A172 (cell line): ENCODE data around the gene PAX7. TPM values are rescaled to one million over a fixed set of nuclear protein-coding genes. Genes with fewer than 3 reads are reported as not detected.
A peak's percentile ranks its signal among the peaks of the same experiment; 100 is the strongest.

Experiments
- DNase-seq: peaks from one replicate; pipeline ENCODE4 v3.0.0-alpha.2; 2015; ENCODE audit warnings: low spot score
- total RNA-seq: library from RNA; depleted of rRNA; stranded (reverse); fragments of >200 nt; shearing (Covaris generic); gene quantifications from 2 replicates; pipeline ENCODE4 v1.2.3, GENCODE V29; 2014

PAX7 gene
- total RNA-seq, 1 experiment from 2014 or later: not detected

DNA sequence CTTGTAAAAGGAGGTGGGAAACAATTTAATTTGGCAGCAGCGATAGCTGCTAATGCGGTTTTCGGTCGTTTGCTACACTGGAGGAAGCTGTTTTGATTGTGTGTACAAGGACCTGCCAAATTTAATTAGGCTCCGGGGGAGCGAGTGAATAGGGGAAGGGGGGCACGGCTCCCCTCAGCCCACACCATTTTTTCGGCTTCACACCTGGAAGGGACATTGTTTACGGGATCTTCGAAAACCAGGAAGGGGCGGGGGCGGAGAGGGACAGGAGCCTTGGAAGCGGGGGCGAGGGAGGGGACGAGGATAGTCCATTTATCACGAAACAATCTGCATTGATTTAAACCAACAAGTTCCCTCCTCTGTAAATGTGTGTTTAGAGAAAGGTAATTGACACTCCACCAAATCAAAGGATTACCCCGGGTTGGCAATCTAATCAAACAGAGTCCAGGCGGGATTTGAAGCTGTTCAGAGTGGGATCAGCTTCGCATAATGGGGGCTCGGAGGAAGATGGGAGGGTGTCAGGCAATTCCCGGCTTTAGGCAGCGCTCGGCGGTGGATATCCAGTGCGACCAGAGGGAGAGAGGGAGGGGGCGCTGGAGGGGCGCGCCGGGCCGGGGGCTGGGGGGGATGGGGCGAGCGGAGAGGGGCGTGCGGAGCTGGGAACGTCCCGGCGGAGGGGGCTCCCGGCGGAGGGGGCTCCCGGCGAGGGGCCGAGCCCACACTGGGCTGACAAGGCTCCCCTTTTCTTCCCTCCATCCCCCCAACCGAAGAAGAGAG is 9.8 kb downstream of the PAX7 start:
- no peak for DNase-seq

GRCh38 chr1:18641005-18641941 is 10.6 kb downstream of the PAX7 start:
- no peak for DNase-seq

- DNase-seq: no peak
Measured at GRCh38 chr1:18642278-18643095, 11.8 kb downstream of the PAX7 start.

- DNase-seq: peak; percentile 29
Measured at GRCh38 chr1:18643154-18644012, 12.7 kb downstream of the PAX7 start.

DNA sequence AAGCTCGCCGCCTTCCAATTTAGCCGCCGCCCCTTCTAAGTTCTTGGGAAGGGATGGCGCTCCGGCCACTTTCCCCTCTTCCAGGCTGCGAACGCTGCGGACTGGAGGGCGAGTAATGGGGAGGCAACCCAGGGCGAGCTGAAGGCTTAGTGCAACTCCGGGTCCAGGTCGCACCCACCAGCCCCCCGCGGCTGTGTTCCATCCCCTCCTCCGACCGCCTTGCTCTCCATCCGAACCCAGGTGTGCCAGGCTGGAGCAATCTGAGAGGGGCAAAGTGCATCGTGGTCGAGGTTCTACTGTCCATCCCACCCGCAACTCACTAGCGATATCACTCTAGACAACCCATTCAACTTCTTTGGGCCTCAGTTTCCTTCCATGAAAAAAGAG is 13.4 kb downstream of the PAX7 start:
- no peak for DNase-seq

GRCh38 chr1:18644446-18644845 is 13.8 kb downstream of the PAX7 start:
- DNase-seq: no peak

- no peak for DNase-seq
Measured at GRCh38 chr1:18644973-18645746, 14.5 kb downstream of the PAX7 start.

GRCh38 chr1:18645747-18646090 is 15.1 kb downstream of the PAX7 start:
- DNase-seq: no peak

GRCh38 chr1:18646091-18646785 is 15.6 kb downstream of the PAX7 start:
- no peak for DNase-seq

DNA sequence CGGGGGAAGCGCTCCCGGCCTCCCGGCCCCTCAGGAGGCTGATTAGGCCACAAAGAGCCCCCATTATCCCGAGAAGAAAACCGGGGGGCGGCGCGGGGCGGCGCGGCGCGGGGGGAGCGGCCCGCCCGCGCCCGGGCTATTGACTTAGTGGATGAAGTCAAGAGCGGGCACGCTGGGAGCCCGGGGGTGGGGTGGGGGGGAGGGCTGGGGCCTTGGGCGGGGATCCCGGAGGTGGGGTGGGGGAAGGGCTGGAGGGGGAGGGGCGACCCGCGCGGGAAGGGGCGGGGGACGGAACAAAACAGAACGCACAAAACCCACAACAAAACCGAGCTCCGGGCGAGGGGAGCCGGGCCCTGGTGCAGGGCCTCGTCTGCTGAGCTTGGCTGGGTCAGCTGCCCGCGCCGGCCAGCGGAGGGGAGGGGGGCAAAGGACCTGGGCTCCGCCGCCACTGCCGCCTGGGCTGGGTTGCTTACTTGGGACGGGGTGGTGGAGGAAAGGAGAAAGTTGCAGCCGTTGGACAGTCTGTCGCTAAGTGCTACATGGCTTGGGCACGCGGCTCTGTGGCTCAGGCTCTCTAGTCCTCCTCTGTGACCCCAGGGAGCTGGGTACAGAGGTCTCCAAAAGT is 16.3 kb downstream of the PAX7 start:
- DNase-seq: no peak

DNA sequence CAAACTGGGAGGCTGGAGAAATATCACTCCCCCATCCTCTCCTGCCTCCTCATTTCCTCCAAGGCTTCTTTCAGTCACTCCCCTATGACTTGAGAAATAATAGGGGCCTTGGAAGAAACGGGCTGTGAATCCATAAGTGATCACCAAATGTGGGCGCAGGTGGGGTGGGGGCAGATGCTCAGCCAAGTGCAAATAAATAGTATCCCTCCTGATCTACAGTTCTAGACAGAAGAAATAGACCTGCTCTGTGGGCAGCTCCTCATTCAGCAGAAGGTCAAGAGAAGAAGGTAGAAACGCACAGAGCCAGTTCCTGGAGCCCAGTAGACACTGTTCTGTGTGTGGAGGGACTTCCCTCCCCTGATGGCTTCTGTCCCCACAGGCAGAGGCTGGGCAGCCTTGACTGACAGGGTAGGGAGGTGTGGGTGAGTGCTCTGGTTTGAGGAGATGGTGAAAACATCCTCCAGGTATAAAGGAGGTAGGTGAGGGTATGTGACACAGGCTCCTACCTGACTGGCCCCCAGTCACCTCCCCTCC is 17.1 kb downstream of the PAX7 start:
- DNase-seq: no peak

- DNase-seq: peak; percentile 46
Measured at GRCh38 chr1:18649693-18650370, 19.2 kb downstream of the PAX7 start.

- no peak for DNase-seq
Measured at GRCh38 chr1:18651713-18652112, 21.1 kb downstream of the PAX7 start.

DNA sequence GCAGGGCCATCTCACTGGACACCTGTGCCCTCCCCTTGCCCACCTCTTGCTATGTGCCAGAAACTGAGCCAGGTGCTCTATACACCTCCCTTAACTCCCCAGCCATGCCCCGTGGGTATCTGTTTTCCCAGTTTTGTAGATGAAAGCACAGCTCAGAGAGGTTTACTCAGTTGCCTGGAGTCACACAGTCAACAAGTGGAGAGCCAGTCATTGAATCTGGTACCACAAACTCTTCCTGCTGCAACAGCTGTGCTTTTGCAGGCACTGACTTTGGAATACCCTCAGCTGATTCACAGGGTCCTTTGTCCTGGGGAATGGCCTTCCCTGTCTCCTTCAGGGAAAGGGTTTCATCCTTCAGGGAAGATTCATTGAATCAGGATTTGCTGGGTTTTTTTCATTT is 22.1 kb downstream of the PAX7 start:
- DNase-seq: no peak

DNA sequence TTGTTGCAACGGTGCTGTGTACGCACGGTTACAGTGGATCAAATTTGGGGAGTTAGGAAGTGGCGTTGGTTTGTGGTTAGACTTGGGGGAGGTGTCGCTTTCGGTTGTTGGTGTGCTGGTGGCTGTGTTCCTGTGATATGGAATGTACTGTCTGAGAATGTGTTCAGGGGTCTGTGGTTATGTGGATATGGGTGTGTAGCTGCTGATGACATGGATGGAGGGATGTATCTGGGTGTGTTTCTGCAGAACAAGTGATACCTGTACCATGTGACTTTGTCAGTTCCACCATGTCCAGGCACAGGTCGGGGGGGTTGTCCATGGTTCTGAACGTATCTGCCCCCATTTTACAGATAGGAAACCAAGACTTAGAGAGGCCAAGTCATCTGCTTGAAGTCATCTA is 22.7 kb downstream of the PAX7 start:
- no peak for DNase-seq

- DNase-seq: no peak
Measured at GRCh38 chr1:18653916-18654315, 23.3 kb downstream of the PAX7 start.

DNA sequence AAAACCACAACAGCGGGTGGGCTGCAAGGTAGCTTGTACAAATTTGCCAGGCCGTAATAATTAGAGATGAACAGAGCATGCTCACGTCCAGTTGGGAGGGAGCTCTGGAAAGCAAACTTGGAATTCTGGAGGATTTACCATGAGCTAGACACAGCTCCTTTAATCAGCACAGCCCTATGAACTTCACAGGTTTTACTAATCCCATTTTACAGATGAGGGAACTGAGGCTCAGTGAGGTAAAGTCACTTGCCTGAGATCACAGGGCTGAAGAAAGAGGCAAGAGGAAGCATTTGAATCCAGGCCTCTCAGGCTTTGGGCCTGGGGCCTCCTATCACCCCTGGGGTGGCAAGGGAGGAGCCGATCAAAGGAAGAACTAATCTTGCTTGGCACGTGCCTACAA is 24.0 kb downstream of the PAX7 start:
- DNase-seq: no peak

DNA sequence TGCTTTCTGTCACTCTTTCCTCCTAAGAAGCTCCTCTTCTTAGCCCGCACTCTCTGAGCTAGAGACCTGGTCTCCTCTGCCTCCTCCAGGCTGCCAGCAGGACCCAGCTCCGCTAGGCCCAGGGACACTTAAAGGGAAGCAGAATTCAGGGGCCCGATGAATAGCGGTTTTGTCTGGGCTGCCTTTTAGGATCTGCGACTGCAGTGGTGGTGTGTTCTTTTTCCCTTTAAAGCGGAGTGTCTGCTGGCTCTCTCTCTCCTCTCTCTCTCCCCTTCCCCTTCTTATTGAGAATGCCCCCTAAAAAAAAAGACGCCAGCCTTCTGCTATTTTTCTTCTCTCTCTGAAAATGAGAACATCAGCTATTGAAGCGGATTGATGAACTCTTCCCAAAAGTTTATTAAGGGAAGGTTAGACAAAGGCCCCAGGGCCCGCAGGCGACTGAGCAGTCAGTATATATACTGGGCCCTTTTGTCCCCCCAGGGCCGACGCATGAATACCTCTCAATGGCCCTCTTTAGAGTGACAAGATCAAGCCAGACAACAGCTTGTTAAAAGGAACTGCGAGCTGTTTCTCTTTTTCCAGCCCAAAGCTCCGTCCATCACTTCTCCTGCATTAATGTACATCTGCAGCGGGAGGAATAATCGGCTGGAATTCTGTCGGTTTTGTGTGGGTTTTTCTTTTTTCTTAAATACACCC is 27.0 kb downstream of the PAX7 start:
- DNase-seq: no peak
